ENCODE data around the gene ZBTB8B. TPM values are rescaled to one million over a fixed set of nuclear protein-coding genes. Genes with fewer than 3 reads are reported as not detected.

ZBTB8B gene
- total RNA-seq, 1 experiment from 2014 or later, result 0.22 TPM

- intact Hi-C loops (cut with micrococcal nuclease), result no loop called here
Observed at GRCh38 chr1:32503153-32503552, 38.3 kb downstream of the ZBTB8B start.

GRCh38 chr1:32507021-32507420, 42.1 kb downstream of the ZBTB8B start:
- Histone ChIP-seq H3K4me1 (ENCODE audit: insufficient read depth, low read length) (no peaks in the 10 kb centered on the region), H3K4me3 (ENCODE audit: low read length) (no peak overlapping the region), H3K9me2 (replicated peaks; ENCODE audit: low read length) (no peaks in the 10 kb centered on the region), H3K36me3 (ENCODE audit: low read depth, low read length) (no peaks in the 10 kb centered on the region), H3K4me2 (ENCODE audit: low read length) (no peak overlapping the region), H3F3A (ENCODE audit: low read length, unreplicated experiment) (no peaks in the 10 kb centered on the region), H3K79me2 (ENCODE audit: low read length) (no peaks in the 10 kb centered on the region), H4K20me1 (ENCODE audit: low read length) (no peaks in the 10 kb centered on the region), H3K27ac (ENCODE audit: low read length) (no peak overlapping the region), H2AFZ (ENCODE audit: low read length) (no peak overlapping the region), H3K9ac (ENCODE audit: low read length) (no peak overlapping the region), H3K9me3 (ENCODE audit: low read length) (no peaks in the 10 kb centered on the region), H3K27me3 (ENCODE audit: low read length) (no peaks in the 10 kb centered on the region)
- ChIA-PET POLR2A (ENCODE audit: unreplicated experiment) (no interaction called here), CTCF (no interaction called here)
- intact Hi-C loops (cut with micrococcal nuclease), result no loop called here
- ATAC-seq (no peak; the same call in 1 of the 2 replicates), DNase-seq (no peak)
- TF ChIP-seq CTCF (conservative IDR thresholded peaks at IDR 0.05; ENCODE audit: low read depth, low read length), result no peak
- no peak for TF ChIP-seq EZH2phosphoT487 (IDR thresholded peaks at IDR 0.05; ENCODE audit: borderline replicate concordance, low read length)
- no peak for TF ChIP-seq EZH2 (IDR thresholded peaks at IDR 0.05; ENCODE audit: low read length, unreplicated experiment)
- BruUV-seq (replicated peaks), result no TSS peak

More at GRCh38 chr1:32503153-32503552, 38.3 kb downstream of the ZBTB8B start:
- Histone ChIP-seq H3K79me2 (ENCODE audit: low read length) (no peaks in the 10 kb centered on the region), H3K4me2 (ENCODE audit: low read length) (no peak overlapping the region), H3K4me3 (ENCODE audit: low read length) (no peak overlapping the region), H3K4me1 (ENCODE audit: insufficient read depth, low read length) (no peaks in the 10 kb centered on the region), H3K9me2 (replicated peaks; ENCODE audit: low read length) (no peaks in the 10 kb centered on the region), H3K27me3 (ENCODE audit: low read length) (no peaks in the 10 kb centered on the region), H3K27ac (ENCODE audit: low read length) (no peak overlapping the region), H3K9me3 (ENCODE audit: low read length) (no peaks in the 10 kb centered on the region), H4K20me1 (ENCODE audit: low read length) (no peaks in the 10 kb centered on the region), H3K36me3 (ENCODE audit: low read depth, low read length) (no peaks in the 10 kb centered on the region), H3K9ac (ENCODE audit: low read length) (no peak overlapping the region), H3F3A (ENCODE audit: low read length, unreplicated experiment) (no peaks in the 10 kb centered on the region), H2AFZ (ENCODE audit: low read length) (no peak overlapping the region)
- no peak for ATAC-seq
- TF ChIP-seq EZH2 (IDR thresholded peaks at IDR 0.05; ENCODE audit: low read length, unreplicated experiment) (no peak), CTCF (conservative IDR thresholded peaks at IDR 0.05; ENCODE audit: low read depth, low read length) (no peak), EZH2phosphoT487 (IDR thresholded peaks at IDR 0.05; ENCODE audit: borderline replicate concordance, low read length) (no peak)
- no peak for DNase-seq
- CTCF ChIA-PET, result no interaction called here
- BruUV-seq (replicated peaks), result no TSS peak
- POLR2A ChIA-PET (ENCODE audit: unreplicated experiment), result no interaction called here

- TF ChIP-seq CTCF (conservative IDR thresholded peaks at IDR 0.05; ENCODE audit: low read depth, low read length) (no peak), EZH2 (IDR thresholded peaks at IDR 0.05; ENCODE audit: low read length, unreplicated experiment) (no peak), EZH2phosphoT487 (IDR thresholded peaks at IDR 0.05; ENCODE audit: borderline replicate concordance, low read length) (no peak)
- Histone ChIP-seq H3K4me3 (ENCODE audit: low read length) (no peak overlapping the region), H3K27me3 (ENCODE audit: low read length) (no peaks in the 10 kb centered on the region), H3K27ac (ENCODE audit: low read length) (no peak overlapping the region), H3K79me2 (ENCODE audit: low read length) (no peaks in the 10 kb centered on the region), H3F3A (ENCODE audit: low read length, unreplicated experiment) (no peaks in the 10 kb centered on the region), H3K9me3 (ENCODE audit: low read length) (no peaks in the 10 kb centered on the region), H4K20me1 (ENCODE audit: low read length) (no peaks in the 10 kb centered on the region), H3K4me1 (ENCODE audit: insufficient read depth, low read length) (no peaks in the 10 kb centered on the region), H3K9me2 (replicated peaks; ENCODE audit: low read length) (no peaks in the 10 kb centered on the region), H2AFZ (ENCODE audit: low read length) (no peak overlapping the region), H3K9ac (ENCODE audit: low read length) (no peak overlapping the region), H3K36me3 (ENCODE audit: low read depth, low read length) (no peaks in the 10 kb centered on the region), H3K4me2 (ENCODE audit: low read length) (no peak overlapping the region)
- no peak for DNase-seq
- CTCF ChIA-PET, result no interaction called here
- POLR2A ChIA-PET (ENCODE audit: unreplicated experiment), result no interaction called here
- BruUV-seq (replicated peaks), result no TSS peak
- ATAC-seq, result no peak
- intact Hi-C loops (cut with micrococcal nuclease), result no loop called here
Observed at GRCh38 chr1:32508761-32509160, 43.9 kb downstream of the ZBTB8B start.
